Motor neuron (in vitro differentiated cells): ENCODE measurements around the gene ANO4. TPM values are rescaled to one million over a fixed set of nuclear protein-coding genes. Genes with fewer than 3 reads are reported as not detected.

Experiments used
- ATAC-seq, 8 experiments: fragments of 200-7000 bp; cut with Tn5 transposase; replicated peaks in 6 of 8; 2 replicates each; pipeline ENCODE4 v1.8.0; 2021; ENCODE audit warnings: mild to moderate bottlenecking in 8 of 8, moderate library complexity in 8 of 8
- H3K27ac ChIP-seq, 2 donors: fragments of 250-450 bp; sonication (Bioruptor Pico); 2 replicates each; pipeline ENCODE4 v1.9.0; 2021; ENCODE audit warnings: antibody characterized with exemption in 2 of 2, mild to moderate bottlenecking in 2 of 2, moderate library complexity in 1 of 2
- H3K4me1 ChIP-seq, 2 donors: fragments of 250-450 bp; sonication (Bioruptor Pico); replicated peaks in 1 of 2; 2 replicates each; pipeline ENCODE4 v1.6.1; 2021; ENCODE audit warnings: antibody characterized with exemption in 2 of 2, mild to moderate bottlenecking in 2 of 2, moderate library complexity in 1 of 2
- H3K4me3 ChIP-seq, 5 donors: fragments of 250-450 bp; sonication (Bioruptor Pico); 2 replicates each; pipeline ENCODE4 v1.9.0; 2021; ENCODE audit warnings: antibody characterized with exemption in 5 of 5, mild to moderate bottlenecking in 5 of 5, moderate library complexity in 4 of 5
- WGBS, 10 experiments: fragments of 450-650 bp; shearing (Covaris generic); methylation state at CpG; one replicate each; pipeline ENCODE4 v1.0.0; 2022; 5-methylcytosine and 5-hydroxymethylcytosine counted together
- in situ Hi-C, 9 experiments: fragments of 400-800 bp; cut with MboI; loops; one replicate each; pipeline ENCODE4 v1.15.0; 2021; ENCODE audit warnings: low sequenced_read_pairs in 9 of 9, low pct_unique_long_range_greater_than_20kb in 2 of 9; ENCODE audit not compliant: unreplicated experiment in 9 of 9
- total RNA-seq, 8 experiments: library from RNA; unstranded; fragments of 300-600 nt; gene quantifications; 2 replicates each; pipeline versions ENCODE4 v1.2.3 to v1.2.4, GENCODE V29; 2022

Gene ANO4
- total RNA-seq, 8 experiments from 2014 or later = 0.76 to 27.3 (median 1.7) TPM; not detected in 1

- Histone ChIP-seq H3K27ac (no peak overlapping the region), H3K4me1 (peaks cover 0 to 6% of the 10 kb centered on the region in 2 donors), H3K4me3 (peak overlapping the region; percentile 26 to 40 (median 33))
- in situ Hi-C loops = no loop called here
- WGBS, 10 experiments = 0 to 45% (median 11%) methylated on average over 2 to 7 of the region's 9 CpGs; no CpG with 5 or more reads in 1 of the 10 experiments
- peak in 5 of 8 experiments; percentile 39 to 48 (median 48) for ATAC-seq
Observed at GRCh38 chr12:100795174-100795799, 711 bp downstream of the ANO4 start.

- peaks cover 0 to 6% of the 10 kb centered on the region in 2 donors for H3K4me1 ChIP-seq
- 18 to 100% (median 76%) methylated on average over 1 to 6 of the region's 6 CpGs for WGBS, 10 experiments
- H3K27ac ChIP-seq = no peak overlapping the region
- H3K4me3 ChIP-seq = peak overlapping the region in 2 of 5 donors; percentile 29 to 36
- ATAC-seq = no peak
- in situ Hi-C loops = no loop called here
Observed at GRCh38 chr12:100795800-100796179, 1.2 kb downstream of the ANO4 start.

GRCh38 chr12:100796621-100797020 lies 2.0 kb downstream of the ANO4 start:
- WGBS, 10 experiments = 59 to 90% (median 81%) methylated on average over 2 to 3 of the region's 3 CpGs
- in situ Hi-C loops = no loop called here
- peak overlapping the region in 1 of 5 donors; percentile 29 for H3K4me3 ChIP-seq
- H3K27ac ChIP-seq = no peak overlapping the region
- ATAC-seq = no peak
- peaks cover 0 to 6% of the 10 kb centered on the region in 2 donors for H3K4me1 ChIP-seq

GRCh38 chr12:100797246-100797645 lies 2.7 kb downstream of the ANO4 start:
- 0 to 86% (median 70%) methylated on average over 1 of the region's 1 CpG; no CpG with 5 or more reads in 6 of the 10 experiments for WGBS, 10 experiments
- peak overlapping the region in 1 of 5 donors; percentile 8 for H3K4me3 ChIP-seq
- peaks cover 0 to 6% of the 10 kb centered on the region in 2 donors for H3K4me1 ChIP-seq
- H3K27ac ChIP-seq = no peak overlapping the region
- ATAC-seq = no peak
- in situ Hi-C loops = no loop called here

GRCh38 chr12:100797786-100798185 lies 3.2 kb downstream of the ANO4 start:
- H3K27ac ChIP-seq = no peak overlapping the region
- H3K4me1 ChIP-seq = peaks cover 0 to 6% of the 10 kb centered on the region in 2 donors
- in situ Hi-C loops = no loop called here
- H3K4me3 ChIP-seq = no peak overlapping the region
- no peak for ATAC-seq

- H3K27ac ChIP-seq = no peak overlapping the region
- H3K4me3 ChIP-seq = no peak overlapping the region
- no peak for ATAC-seq
- 10 to 100% (median 67%) methylated on average over 1 to 3 of the region's 3 CpGs for WGBS, 10 experiments
- H3K4me1 ChIP-seq = peaks cover 0 to 6% of the 10 kb centered on the region in 2 donors
- in situ Hi-C loops = no loop called here
Observed at GRCh38 chr12:100798286-100799160, 3.9 kb downstream of the ANO4 start.

- H3K27ac ChIP-seq = no peak overlapping the region
- in situ Hi-C loops = no loop called here
- no peak overlapping the region for H3K4me3 ChIP-seq
- H3K4me1 ChIP-seq = peaks cover 0 to 6% of the 10 kb centered on the region in 2 donors
- peak in 2 of 8 experiments; percentile 71 to 87 for ATAC-seq
- WGBS, 10 experiments = 17 to 100% (median 90%) methylated on average over 1 to 2 of the region's 2 CpGs; no CpG with 5 or more reads in 2 of the 10 experiments
Observed at GRCh38 chr12:100799770-100800169, 5.2 kb downstream of the ANO4 start.

GRCh38 chr12:100800723-100801122 lies 6.1 kb downstream of the ANO4 start:
- H3K4me3 ChIP-seq = no peak overlapping the region
- in situ Hi-C loops = no loop called here
- no peak for ATAC-seq
- no peak overlapping the region for H3K27ac ChIP-seq
- H3K4me1 ChIP-seq = no peaks in the 10 kb centered on the region
- WGBS, 10 experiments = 0 to 100% (median 96%) methylated on average over 1 of the region's 1 CpG; no CpG with 5 or more reads in 4 of the 10 experiments

- 0 to 14% (median 14%) methylated on average over 1 of the region's 1 CpG; no CpG with 5 or more reads in 7 of the 10 experiments for WGBS, 10 experiments
- H3K27ac ChIP-seq = no peak overlapping the region
- in situ Hi-C loops = no loop called here
- H3K4me1 ChIP-seq = no peaks in the 10 kb centered on the region
- H3K4me3 ChIP-seq = no peak overlapping the region
- ATAC-seq = no peak
Observed at GRCh38 chr12:100801320-100801719, 6.7 kb downstream of the ANO4 start.

- H3K27ac ChIP-seq = no peak overlapping the region
- no peak overlapping the region for H3K4me3 ChIP-seq
- 0 to 96% (median 63%) methylated on average over 2 of the region's 2 CpGs for WGBS, 10 experiments
- no peaks in the 10 kb centered on the region for H3K4me1 ChIP-seq
- in situ Hi-C loops = no loop called here
- ATAC-seq = no peak
Observed at GRCh38 chr12:100808777-100809176, 14.2 kb downstream of the ANO4 start.

- H3K4me3 ChIP-seq = no peak overlapping the region
- in situ Hi-C loops = no loop called here
- no peak for ATAC-seq
- 40 to 81% (median 69%) methylated on average over 2 to 4 of the region's 4 CpGs for WGBS, 10 experiments
- no peak overlapping the region for H3K27ac ChIP-seq
- no peaks in the 10 kb centered on the region for H3K4me1 ChIP-seq
Observed at GRCh38 chr12:100820314-100820713, 25.7 kb downstream of the ANO4 start.

- H3K4me3 ChIP-seq = no peak overlapping the region
- ATAC-seq = no peak
- 0 to 50% (median 35%) methylated on average over 1 of the region's 1 CpG; no CpG with 5 or more reads in 6 of the 10 experiments for WGBS, 10 experiments
- no peaks in the 10 kb centered on the region for H3K4me1 ChIP-seq
- no peak overlapping the region for H3K27ac ChIP-seq
- in situ Hi-C loops = no loop called here
Observed at GRCh38 chr12:100823963-100824362, 29.4 kb downstream of the ANO4 start.

- in situ Hi-C loops = no loop called here
- Histone ChIP-seq H3K4me3 (no peak overlapping the region), H3K4me1 (no peaks in the 10 kb centered on the region), H3K27ac (no peak overlapping the region)
- WGBS, 10 experiments = 14 to 100% (median 80%) methylated on average over 1 to 3 of the region's 3 CpGs
- no peak for ATAC-seq
Observed at GRCh38 chr12:100824476-100824875, 29.9 kb downstream of the ANO4 start.
